Stimulated activated CD8-positive, alpha-beta memory T cell treated with anti-CD3 and anti-CD28 coated beads, Interleukin-4, amount 100 ng/mL, for 24 hours (primary cell): ENCODE measurements around the gene SEMA3C.

Experiments
- DNase-seq: peaks from one replicate; pipeline ENCODE4 v3.0.0-alpha.2; 2020; ENCODE audit warnings: low read depth

The SEMA3C gene

DNA sequence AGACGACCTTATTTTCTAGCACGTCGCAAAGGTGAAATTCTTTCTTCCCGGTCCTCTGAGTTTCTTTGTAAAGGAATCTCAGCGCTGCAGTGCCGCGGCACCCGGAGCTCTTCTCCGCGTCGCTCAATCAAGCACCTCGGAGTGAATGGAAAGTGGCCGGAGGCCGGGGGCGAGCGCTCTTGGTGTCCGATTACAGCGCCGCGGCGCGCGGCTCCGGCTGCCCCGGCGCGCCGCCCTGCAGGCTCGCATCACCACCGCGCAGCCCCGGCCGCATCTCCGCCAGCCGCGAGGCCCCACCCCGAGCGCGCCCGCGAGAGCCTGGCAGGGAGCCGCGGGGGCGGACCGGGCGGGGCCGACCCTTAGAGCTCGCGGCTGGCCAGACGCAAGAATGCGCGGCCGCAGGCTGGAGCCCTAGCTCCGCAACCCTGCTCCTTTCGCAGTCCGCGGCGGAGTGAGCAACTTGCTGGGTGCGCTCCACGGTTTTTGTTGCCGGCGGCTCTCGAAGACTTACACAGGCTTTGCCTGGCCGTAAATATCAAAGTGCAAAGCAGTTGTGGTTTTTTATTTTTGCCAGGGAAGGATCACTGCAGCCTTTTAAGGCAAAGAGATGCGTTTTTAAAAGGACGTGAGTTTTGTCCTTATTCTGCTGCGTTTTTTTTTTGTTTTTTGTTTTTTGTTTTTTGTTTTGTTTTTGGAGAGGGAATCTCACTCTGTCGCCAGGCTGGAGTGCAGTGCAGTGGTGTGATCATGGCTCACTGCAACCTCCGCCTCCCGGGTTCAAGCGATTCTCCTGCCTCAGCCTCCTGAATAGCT lies at the start of gene SEMA3C:
Gene SEMA3C (minus strand): TSS at position 143 of the 813 bp plus-strand sequence. CDS start 2,270 bp downstream, outside the sequence.
- peak; percentile 1 for DNase-seq

DNA sequence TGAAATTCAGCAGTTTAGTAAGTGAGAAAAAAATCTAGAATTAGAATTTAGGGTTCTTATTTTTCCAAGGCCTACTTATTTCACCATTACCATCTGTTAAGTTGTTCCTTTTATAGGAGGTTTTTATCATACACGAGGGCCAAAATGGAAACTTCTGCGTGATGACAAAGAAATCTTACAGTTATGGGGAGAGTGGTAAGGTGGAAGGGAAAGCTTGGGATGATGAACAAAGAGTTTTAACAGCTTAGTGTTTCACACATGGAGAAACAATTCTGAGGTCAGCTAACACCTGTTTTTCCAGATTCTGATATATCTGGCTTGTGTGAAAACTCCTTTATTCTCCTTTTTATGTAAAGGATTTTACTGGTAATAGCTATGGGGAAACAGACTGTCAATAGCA lies 49.8 kb upstream of the SEMA3C start:
- DNase-seq = no peak

GRCh38 chr7:80967917-80968297 lies 49.1 kb upstream of the SEMA3C start:
- DNase-seq = no peak

DNA sequence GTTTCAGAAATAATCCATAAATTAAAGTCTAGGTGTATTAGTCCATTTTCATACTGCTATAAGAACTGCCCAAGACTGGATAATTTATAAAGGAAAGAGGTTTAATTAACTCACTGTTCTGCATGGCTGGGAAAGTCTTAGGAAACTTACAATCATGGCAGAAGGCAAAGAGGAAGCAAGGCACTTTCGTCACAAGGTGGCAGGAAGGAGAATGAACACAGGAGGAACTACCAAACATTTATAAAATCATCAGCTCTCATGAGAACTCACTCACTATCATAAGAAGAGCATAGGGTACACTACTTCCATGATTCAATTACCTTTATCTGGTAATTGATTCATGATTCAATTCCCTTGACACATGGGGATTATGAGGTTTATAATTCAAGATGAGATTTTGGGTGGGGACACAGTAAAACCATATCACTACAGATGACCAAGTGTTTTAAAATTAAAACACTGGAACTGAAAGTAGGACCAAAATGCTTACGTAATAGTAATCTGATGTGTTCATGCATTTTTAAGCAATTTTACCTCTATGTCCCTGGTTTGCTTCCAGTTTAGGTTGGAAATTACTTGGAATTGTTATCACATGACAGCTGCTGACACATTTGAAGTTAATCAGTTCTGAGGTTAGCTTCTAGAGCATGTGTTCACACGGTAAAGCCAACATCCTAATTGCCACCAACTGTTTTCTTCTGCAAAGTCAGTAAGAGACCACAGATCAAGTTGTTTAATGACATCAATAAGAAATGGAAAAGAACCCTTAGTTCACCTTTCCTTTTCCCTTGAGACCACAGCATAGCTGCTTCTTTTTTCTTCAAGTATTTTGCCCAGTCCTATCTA lies 48.4 kb upstream of the SEMA3C start:
- no peak for DNase-seq

DNA sequence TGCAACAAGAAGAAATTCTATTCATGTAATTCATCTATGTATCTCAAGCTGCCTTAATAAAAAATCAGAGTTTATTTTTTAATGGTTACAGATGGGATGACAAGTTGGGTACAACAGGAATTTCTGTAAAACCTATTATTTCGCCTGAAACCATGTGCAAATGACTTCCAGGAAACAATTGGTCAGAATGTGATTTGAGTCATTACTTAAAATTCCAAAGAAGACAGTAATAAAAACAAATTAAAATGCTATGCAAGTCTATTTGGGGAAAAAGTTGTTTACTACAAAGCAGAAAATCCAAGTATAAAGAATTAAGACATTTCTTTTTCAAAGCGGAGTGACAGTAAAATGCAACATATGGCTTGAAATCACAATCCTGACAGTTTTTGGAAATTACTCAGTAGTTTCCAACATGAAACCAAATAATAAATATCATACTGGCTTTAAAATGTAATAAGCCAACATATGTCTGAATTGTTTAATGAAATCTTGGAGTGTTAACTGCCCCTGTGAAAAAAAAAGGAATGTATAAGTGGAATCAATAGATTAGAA lies 41.5 kb upstream of the SEMA3C start:
- no peak for DNase-seq

GRCh38 chr7:80957226-80957777 lies 38.5 kb upstream of the SEMA3C start:
- no peak for DNase-seq

DNA sequence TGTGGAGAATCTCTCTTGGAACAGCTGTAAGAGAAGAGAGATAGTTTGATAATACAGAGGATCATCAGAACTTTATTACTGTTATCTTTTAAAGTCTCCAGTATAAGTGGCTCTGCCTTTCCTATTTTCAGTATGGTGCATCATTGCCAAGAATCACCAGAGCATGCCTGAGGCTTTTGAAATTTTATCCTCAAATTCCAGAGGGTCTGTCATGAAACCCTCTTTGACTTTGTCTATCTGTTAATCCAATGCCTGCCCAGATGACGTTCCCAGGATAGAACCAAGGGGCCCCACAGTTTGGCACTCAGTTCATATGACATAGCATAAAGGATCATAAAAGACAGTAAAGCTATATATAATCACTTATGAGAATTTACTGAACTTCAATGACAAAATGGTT lies 35.3 kb upstream of the SEMA3C start:
- no peak for DNase-seq

- no peak for DNase-seq
These were observed 31.7 kb upstream of the SEMA3C start for GRCh38 chr7:80950550-80950967.

- DNase-seq = no peak
These were observed 30.6 kb upstream of the SEMA3C start for GRCh38 chr7:80949449-80949848.

DNA sequence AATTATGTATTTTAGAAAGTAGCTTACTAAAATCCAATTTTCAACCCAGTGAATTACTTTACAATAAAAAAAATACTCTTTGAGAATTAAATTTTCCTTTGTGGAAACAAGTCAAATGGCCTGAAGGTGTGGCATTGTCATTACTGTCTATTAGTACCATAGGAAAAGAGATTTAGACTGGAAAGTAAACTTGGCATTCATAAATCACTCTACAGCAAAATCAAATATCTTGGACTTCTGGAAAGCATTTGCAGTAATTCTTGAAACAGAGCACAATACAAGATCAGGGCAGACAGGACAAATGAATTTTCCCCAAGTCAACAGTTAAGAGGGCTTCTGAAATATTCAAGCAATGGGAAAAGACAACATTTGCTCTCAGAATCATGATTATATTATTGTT lies 28.0 kb upstream of the SEMA3C start:
- no peak for DNase-seq

DNA sequence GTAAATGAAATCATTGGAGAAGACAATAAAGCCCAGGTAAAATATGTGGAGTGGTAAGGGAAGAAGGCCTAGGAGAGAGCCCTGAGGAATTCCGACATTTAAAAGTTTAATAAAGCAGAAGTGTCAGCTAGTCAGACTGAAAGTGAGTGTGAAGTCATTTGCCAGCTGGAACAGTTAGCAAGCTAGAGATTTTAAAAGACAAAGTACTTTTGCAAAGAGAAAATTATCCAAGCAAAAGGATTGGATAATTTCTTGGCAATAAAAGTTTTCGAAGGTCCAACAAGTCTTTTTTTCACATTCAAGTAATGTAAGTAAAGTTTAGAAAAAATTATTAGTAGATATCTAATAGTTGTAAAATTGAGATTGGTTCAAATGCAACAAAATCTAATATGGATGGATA lies 27.1 kb upstream of the SEMA3C start:
- no peak for DNase-seq

GRCh38 chr7:80943342-80943741 lies 24.5 kb upstream of the SEMA3C start:
- DNase-seq = no peak

DNA sequence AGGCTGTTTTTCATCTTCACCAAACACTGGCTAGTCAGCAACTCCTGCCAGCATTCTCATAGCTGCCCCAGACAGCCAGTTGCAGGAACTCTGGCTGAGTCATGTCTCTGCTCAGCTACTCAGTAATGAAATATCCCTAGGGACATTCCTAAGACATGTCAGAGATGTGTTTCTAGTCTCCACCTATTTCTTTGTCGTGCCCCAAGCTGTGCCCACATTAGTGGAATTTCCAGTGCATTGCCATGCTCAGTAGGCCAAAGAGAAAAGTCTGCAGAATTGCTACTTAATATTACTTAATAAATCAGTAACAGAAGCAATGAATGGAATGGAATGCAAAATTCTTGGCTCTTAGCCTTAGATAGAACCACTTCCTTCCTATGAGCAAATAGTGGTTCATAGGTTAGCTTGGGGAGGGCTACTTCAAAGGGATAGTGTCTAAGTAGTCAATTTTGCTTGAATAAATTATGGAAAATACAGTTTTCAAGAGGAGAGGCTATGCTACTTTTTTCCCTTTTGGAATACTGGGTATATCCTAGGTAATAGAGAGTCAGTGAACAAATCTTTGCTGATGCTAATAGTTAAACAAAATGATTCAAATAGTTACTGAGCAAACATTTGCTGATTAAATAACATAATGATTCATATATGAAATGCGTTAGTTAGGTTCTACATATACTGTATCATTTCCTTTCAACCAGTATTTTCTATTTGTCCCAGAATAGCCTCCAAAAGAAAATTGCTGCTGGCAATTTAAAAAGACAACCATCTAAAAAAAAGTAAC lies 23.6 kb upstream of the SEMA3C start:
- DNase-seq = no peak

DNA sequence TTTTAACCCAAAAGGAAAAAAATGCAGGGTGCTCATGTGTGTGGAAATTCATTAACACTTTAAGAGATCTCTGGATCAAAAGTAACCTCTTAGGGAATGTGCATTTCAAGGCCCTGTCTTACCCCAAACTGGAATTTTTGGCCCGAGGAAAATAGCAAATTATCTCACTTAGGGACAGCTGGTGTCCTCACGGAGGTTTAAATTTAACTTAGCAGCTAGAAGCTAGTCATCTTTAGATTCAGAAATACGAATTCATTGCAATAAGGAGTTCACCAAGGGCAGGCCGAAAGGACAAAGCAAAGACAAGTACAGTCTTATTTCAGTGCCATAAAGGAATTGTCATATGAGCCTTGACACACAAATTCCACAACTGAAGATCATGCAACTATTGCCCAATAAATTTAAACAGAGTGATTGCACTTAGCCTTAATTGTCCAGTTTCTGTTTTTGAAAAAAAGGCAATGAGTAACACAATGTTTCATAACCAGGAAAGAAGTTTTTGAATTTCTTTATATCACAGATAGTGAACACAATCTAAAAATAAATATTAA lies 22.4 kb upstream of the SEMA3C start:
- no peak for DNase-seq

GRCh38 chr7:80940539-80941207 lies 21.8 kb upstream of the SEMA3C start:
- DNase-seq = no peak

GRCh38 chr7:80937336-80937735 lies 18.5 kb upstream of the SEMA3C start:
- no peak for DNase-seq

GRCh38 chr7:80935991-80936780 lies 17.3 kb upstream of the SEMA3C start:
- no peak for DNase-seq

DNA sequence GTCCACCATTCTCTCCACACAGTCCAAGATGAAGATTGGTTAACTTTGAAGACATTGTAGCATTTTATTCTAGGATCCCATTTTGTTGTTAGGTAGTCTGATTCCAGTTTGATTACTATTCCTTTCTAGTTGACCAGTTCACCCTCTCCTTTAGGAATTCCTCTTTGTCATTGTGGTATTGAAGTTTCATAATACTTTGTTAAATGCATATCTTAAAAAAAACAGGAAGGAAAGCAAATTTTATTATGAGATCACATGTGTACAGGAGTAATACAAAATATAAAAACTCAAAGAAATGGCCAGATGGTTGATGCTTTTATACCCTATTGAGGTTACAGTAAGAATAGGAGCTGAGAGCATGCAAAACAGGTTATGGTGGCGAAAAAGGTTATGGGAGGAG lies 15.5 kb upstream of the SEMA3C start:
- no peak for DNase-seq

DNA sequence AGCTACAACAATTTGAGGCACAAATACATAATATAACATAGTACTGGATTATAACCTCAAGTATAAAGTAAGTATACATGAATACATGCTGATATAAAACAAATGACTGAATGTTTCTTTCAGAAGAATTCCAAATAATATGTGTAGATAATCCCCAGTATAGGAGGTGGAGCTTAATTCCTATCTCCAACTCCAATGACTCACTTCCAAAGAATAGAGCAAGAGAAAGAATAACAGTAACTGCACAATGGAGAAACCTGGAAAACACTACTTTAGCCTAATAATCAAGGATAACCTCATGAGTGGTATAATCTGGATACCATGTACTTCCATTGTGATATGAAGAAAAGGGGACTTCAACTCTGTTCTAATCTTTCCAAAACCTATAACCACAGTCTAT lies 13.7 kb upstream of the SEMA3C start:
- DNase-seq = no peak

DNA sequence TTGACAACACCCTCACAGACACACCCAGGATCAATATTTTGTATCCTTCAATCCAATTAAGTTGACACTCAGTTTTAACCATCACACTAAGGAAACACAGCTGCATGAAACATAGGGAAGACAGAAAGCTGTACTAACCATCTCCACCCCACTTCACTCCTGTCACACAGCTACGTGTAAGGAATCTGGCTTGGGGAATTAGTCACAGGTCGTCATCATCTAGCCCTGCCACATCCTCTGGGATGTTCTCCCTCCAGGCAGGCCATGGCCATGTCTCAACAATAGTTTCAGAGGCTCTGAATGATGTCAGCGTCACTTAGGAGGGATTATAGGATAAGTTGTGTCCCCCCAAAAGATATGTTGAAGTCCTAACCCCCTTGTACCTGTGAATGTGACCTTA lies 10.8 kb upstream of the SEMA3C start:
- no peak for DNase-seq
